Measurements from ENCODE around the gene PCK1.

The PCK1 gene

DNA sequence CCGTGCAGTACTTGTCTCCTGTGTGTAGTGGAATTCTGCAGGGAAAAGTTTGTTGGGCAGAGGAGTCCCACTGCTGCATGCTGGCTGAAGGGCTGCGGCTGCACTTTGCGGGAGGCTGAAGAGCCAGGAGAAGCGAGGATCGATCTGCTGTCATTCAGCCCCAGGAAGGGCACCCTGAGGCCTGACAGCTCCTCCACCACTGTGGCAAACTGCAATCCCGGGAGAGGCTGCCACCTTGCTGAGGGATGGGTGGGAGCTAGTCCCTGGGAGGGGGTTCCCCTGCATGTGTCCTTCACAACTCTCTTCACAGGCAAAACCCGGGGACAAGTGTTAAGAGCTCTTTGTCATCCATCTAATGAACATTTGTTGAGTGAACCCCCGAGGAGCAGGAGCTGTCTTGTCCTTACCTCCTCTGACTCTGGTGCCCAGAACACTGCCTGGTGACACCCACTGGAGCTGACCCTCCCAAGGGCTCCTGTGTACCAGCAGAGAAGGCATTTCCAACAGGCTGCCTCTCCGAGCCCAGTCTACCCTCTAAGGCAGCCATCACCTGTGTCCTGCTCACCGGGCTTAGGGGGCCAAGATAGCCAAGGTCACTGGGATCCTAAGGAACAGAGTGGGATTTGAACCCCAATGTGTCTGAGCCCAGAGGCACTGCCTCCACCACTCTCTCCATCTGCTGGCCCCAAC lies 17.7 kb downstream of the PCK1 start:
- DNase-seq (ENCODE audit: low spot score): no peak
- TF ChIP-seq, protein P1, sequence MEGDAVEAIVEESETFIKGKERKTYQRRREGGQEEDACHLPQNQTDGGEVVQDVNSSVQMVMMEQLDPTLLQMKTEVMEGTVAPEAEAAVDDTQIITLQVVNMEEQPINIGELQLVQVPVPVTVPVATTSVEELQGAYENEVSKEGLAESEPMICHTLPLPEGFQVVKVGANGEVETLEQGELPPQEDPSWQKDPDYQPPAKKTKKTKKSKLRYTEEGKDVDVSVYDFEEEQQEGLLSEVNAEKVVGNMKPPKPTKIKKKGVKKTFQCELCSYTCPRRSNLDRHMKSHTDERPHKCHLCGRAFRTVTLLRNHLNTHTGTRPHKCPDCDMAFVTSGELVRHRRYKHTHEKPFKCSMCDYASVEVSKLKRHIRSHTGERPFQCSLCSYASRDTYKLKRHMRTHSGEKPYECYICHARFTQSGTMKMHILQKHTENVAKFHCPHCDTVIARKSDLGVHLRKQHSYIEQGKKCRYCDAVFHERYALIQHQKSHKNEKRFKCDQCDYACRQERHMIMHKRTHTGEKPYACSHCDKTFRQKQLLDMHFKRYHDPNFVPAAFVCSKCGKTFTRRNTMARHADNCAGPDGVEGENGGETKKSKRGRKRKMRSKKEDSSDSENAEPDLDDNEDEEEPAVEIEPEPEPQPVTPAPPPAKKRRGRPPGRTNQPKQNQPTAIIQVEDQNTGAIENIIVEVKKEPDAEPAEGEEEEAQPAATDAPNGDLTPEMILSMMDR (IDR thresholded peaks at IDR 0.05; ENCODE audit: extremely low read depth, missing control alignments): no peak

DNA sequence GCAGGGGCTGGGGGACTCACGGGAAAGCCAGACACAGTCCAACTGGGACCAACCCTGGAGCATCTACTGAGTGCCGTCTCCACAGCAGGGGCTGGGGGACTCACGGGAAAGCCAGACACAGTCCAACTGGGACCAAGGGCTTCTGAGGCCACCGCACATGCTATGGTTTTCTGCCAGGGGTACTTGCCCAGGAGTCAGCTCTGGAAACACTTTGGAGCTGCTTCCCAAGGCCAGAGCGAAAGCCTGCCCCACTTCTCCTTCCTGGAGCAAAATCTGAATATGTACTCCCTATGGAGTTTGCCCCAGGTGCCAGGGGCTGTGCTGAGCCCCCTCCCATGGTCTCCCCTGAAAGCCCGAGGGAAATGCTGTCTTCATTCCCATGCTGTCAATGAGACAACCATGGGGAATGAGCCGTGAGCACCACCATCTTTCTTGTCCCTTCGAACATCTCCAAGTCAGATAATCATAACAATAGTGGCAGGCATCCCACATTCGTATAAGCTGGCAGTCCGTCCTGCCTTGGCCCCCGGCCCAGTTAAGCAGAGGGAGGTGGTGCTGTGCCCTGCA lies 18.5 kb downstream of the PCK1 start:
- TF ChIP-seq, protein P1 (IDR thresholded peaks at IDR 0.05; ENCODE audit: extremely low read depth, missing control alignments): no peak
- DNase-seq (ENCODE audit: low spot score): no peak

DNA sequence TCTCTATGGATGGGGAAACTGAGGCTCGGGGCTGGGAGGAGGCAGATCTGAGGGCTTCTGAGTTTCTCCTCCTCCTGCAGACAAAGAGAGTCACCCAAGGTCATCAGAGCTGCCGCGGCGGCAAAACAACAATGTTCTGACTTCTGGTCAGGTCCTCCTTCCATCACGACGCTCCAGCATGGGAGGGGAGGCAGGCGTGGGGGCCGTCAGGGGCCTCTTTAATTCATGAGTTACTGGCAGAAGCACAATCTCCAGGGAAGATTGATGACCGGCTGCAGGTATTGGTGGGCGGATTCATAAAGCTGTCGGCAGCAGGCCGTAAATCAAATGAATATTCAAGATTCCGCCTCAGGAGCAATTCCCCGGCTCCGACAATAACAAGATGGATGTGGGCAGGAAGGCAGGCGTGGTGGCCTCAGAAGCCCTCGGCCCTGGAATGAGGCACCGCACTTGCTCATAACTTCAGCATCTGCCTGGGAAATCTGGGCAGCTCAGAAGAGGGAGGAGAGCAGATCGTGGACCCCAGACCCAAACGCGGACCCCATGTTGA lies 19.1 kb downstream of the PCK1 start:
- TF ChIP-seq, protein P1 (IDR thresholded peaks at IDR 0.05; ENCODE audit: extremely low read depth, missing control alignments): no peak
- no peak for DNase-seq (ENCODE audit: low spot score)

DNA sequence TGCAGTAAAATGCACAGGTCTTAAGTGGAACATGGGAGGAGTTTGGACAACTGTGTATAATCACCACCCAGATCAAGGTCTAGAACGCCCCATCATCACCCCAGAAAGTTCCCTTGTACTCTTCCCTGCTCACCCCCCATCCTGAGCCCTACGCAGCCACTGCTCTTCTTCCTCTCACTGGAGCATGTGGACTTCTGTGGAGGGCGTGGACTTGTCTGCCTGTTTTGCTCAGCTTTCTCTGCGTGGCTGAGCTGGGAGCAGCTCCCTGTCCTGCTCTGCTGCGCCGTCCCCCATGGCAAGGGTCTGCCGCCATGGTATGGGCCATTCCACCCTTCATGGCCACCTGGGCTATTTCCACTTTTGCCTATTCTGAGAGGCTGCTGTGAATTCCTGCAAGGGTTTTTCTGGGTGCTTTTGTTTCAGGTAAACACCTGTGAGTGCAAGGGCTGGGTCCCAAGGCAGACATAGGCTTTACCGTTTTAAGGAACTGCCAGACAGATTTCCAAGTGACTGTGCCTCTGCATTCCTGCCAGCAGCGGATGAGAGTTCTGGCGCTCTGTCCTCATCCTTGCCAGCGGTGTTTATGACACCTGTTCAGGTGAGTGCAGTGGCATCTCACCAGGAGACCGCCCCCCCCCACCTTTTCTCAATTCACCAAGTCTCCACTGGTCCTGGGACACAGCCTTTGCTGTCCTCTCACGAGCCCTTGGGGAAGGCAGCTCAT lies 19.7 kb downstream of the PCK1 start:
- DNase-seq (ENCODE audit: low spot score): no peak
- TF ChIP-seq, protein P1 (IDR thresholded peaks at IDR 0.05; ENCODE audit: extremely low read depth, missing control alignments): no peak

DNA sequence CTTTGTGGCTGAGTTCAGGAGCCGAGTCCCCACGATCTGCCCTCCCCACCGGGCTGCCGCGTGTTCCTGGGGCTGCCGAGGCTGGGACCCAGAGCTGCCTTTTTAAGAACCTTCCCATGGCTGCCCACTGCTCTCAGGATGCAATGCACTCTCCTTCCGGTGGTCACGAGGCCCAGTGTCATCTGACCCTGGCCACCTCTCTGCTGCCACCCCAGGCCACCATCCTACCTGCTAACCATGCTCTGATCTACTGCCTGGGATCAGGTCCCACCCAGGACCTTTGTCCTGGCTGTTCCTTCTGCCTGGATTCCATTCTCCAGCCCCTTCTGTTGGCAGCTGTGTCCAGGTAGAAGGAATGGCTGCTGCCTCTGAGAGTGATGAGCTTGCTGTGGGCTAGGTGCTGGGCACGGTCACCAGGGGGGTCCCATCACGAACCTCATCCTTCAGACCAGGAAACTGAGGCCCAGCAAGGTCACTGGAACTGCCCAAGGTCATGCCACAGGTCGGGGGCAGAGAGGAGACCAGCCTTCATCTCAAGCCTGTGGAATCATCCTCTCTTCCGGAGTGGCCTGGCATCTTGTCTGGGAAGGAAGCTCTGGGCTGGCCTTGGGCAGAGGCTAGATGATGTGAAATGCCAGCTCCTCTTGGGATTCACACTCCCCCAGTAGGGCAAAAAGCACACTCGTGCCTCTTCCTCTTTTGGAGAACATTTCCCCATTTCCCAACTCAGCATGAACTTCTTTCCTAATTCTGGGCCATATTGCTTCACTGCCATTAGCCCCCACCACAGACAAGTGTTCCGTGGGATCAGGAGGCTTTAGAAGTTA lies 20.5 kb downstream of the PCK1 start:
- no peak for DNase-seq (ENCODE audit: low spot score)

DNA sequence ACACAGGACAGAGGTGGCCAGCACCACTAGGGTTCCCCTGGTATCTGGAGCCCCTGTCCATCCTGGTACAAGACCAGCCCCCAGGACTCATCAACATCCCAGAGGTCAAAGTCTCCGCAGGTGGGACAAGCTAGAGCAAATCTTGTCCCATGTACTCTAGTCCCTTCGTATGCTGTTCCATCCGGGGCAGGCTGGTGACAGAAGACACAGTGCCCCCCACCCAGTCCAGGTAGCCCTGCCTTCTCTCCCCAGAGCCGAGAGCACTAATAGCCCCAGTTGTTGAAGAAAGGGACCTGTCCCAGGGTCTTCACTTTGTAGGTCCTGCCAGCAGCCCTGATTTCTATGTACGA lies 21.1 kb downstream of the PCK1 start:
- TF ChIP-seq, protein P1 (IDR thresholded peaks at IDR 0.05; ENCODE audit: extremely low read depth, missing control alignments): no peak
- DNase-seq (ENCODE audit: low spot score): no peak

More for the DNA sequence above, 20.5 kb downstream of the PCK1 start:
- TF ChIP-seq, protein P1 (IDR thresholded peaks at IDR 0.05; ENCODE audit: extremely low read depth, missing control alignments): no peak

Measured in GM20000 (cell line).